Astrocyte (in vitro differentiated cells and primary cell): ENCODE data around the gene UBR4. TPM values are rescaled to one million over a fixed set of nuclear protein-coding genes. Genes with fewer than 3 reads are reported as not detected.

Source experiments
- DNase-seq: peaks from one replicate; pipeline ENCODE4 v3.0.0-alpha.2; 2010; ENCODE audit warnings: low read depth
- FAIRE-seq: peaks from 2 replicates; lab custom pipeline; 2011; peaks lifted over from hg19 to GRCh38; lab: Jason Lieb, UNC
- H2AFZ ChIP-seq: 2 replicates; pipeline ENCODE4 v1.6.0; 2012; ENCODE audit warnings: low read depth, low read length, inconsistent platforms
- H3K27ac ChIP-seq: 2 replicates; pipeline ENCODE4 v1.5.1; 2011; ENCODE audit warnings: low read depth, low read length, inconsistent platforms
- H3K27me3 ChIP-seq: 2 replicates; pipeline ENCODE4 v1.6.0; 2011; ENCODE audit warnings: low read length, inconsistent platforms; ENCODE audit not compliant: insufficient read depth
- H3K36me3 ChIP-seq: 2 replicates; pipeline ENCODE4 v1.5.1; 2011; ENCODE audit warnings: low read length, inconsistent platforms; ENCODE audit not compliant: insufficient read depth
- H3K4me1 ChIP-seq: 2 replicates; pipeline ENCODE4 v1.5.1; 2011; ENCODE audit warnings: low read length, inconsistent platforms; ENCODE audit not compliant: insufficient read depth
- H3K4me2 ChIP-seq: 2 replicates; pipeline ENCODE4 v1.6.0; 2012; ENCODE audit warnings: low read length, inconsistent platforms
- H3K4me3 ChIP-seq: 2 replicates; pipeline ENCODE4 v1.5.1; 2011; ENCODE audit warnings: low read depth, mild to moderate bottlenecking, low read length, inconsistent platforms; ENCODE audit not compliant: insufficient read depth
- H3K79me2 ChIP-seq: 2 replicates; pipeline ENCODE4 v1.6.0; 2012; ENCODE audit warnings: mild to moderate bottlenecking, low read length, inconsistent platforms; ENCODE audit not compliant: insufficient read depth
- H3K9ac ChIP-seq: 2 replicates; pipeline ENCODE4 v1.6.0; 2012; ENCODE audit warnings: mild to moderate bottlenecking, low read length, inconsistent platforms
- H3K9me3 ChIP-seq: 2 replicates; pipeline ENCODE4 v1.5.1; 2012; ENCODE audit warnings: low read depth, mild to moderate bottlenecking, low read length, inconsistent platforms; ENCODE audit not compliant: insufficient read depth
- H4K20me1 ChIP-seq: 2 replicates; pipeline ENCODE4 v1.6.0; 2012; ENCODE audit warnings: low read length, inconsistent platforms; ENCODE audit not compliant: insufficient read depth
- H3K27ac Mint-ChIP-seq: one replicate; pipeline ENCODE4 v1.8.0; 2021; ENCODE audit warnings: mild to moderate bottlenecking, mixed read lengths; ENCODE audit not compliant: unreplicated experiment
- H3K27me3 Mint-ChIP-seq: one replicate; pipeline ENCODE4 v1.8.0; 2021; ENCODE audit warnings: low read depth, mixed read lengths; ENCODE audit not compliant: unreplicated experiment
- H3K36me3 Mint-ChIP-seq: one replicate; pipeline ENCODE4 v1.8.0; 2021; ENCODE audit warnings: low read depth, mixed read lengths; ENCODE audit not compliant: unreplicated experiment
- H3K4me1 Mint-ChIP-seq: one replicate; pipeline ENCODE4 v1.8.0; 2021; ENCODE audit warnings: low read depth, mixed read lengths; ENCODE audit not compliant: unreplicated experiment
- H3K4me3 Mint-ChIP-seq: one replicate; pipeline ENCODE4 v1.8.0; 2021; ENCODE audit warnings: mild to moderate bottlenecking, moderate library complexity, mixed read lengths; ENCODE audit not compliant: unreplicated experiment
- H3K9me3 Mint-ChIP-seq: one replicate; pipeline ENCODE4 v1.8.0; 2021; ENCODE audit warnings: mild to moderate bottlenecking, mixed read lengths; ENCODE audit not compliant: unreplicated experiment
- CTCF ChIP-seq: IDR thresholded peaks from 2 replicates; pipeline ENCODE4 v1.5.1; 2011; ENCODE audit warnings: low read depth, mild to moderate bottlenecking, inconsistent platforms, low read length, moderate library complexity; ENCODE audit not compliant: insufficient read depth
- EZH2 ChIP-seq: IDR thresholded peaks from 2 replicates; pipeline ENCODE4 v1.6.1; 2012; ENCODE audit warnings: mild to moderate bottlenecking, low read length, inconsistent platforms; ENCODE audit not compliant: insufficient read depth
- total RNA-seq: library from RNA; stranded (reverse); gene quantifications from 2 replicates; pipeline ENCODE4 v1.2.1, GENCODE V29; 2021

Gene UBR4
- total RNA-seq, 1 donor from 2014 or later, result 153 TPM

GRCh38 chr1:19254416-19254815, 44.4 kb upstream of the UBR4 start:
- FAIRE-seq (no peak), DNase-seq (no peak)
- peaks cover 21% of the 10 kb centered on the region for H3K36me3 Mint-ChIP-seq
- Histone ChIP-seq H3K36me3 (peaks cover 14% of the 10 kb centered on the region), H3K9ac (peak overlapping the region; percentile 10), H3K9me3 (no peaks in the 10 kb centered on the region), H3K4me2 (no peak overlapping the region), H3K79me2 (peaks cover 66% of the 10 kb centered on the region), H3K4me3 (no peak overlapping the region), H3K4me1 (peaks cover 24% of the 10 kb centered on the region), H3K27me3 (no peaks in the 10 kb centered on the region), H4K20me1 (peaks cover 34% of the 10 kb centered on the region), H2AFZ (no peak overlapping the region), H3K27ac (no peak overlapping the region)
- H3K27ac Mint-ChIP-seq, result no peak overlapping the region
- no peaks in the 10 kb centered on the region for H3K27me3 Mint-ChIP-seq
- TF ChIP-seq CTCF, result no peak
- TF ChIP-seq EZH2, result no peak
- no peaks in the 10 kb centered on the region for H3K9me3 Mint-ChIP-seq
- peaks cover 19% of the 10 kb centered on the region for H3K4me1 Mint-ChIP-seq
- no peak overlapping the region for H3K4me3 Mint-ChIP-seq

GRCh38 chr1:19251305-19252196, 41.5 kb upstream of the UBR4 start, which contains the start of the genes EMC1 and MRTO4:
Gene EMC1 (minus strand): TSS chr1:19251524. CDS start chr1:19251509, 15 bp downstream.
Gene MRTO4 (plus strand): TSS chr1:19251805. CDS start chr1:19251836, 31 bp downstream.
- Histone ChIP-seq H3K79me2 (peaks cover 94% of the 10 kb centered on the region), H4K20me1 (peaks cover 45% of the 10 kb centered on the region), H3K9me3 (no peaks in the 10 kb centered on the region), H2AFZ (peak within 1 kb of the TSS; percentile 93), H3K27ac (peak within 1 kb of the TSS; percentile 97), H3K36me3 (peaks cover 10% of the 10 kb centered on the region), H3K4me2 (peak within 1 kb of the TSS; percentile 90), H3K4me1 (peaks cover 24% of the 10 kb centered on the region), H3K9ac (peak within 1 kb of the TSS; percentile 96), H3K27me3 (no peaks in the 10 kb centered on the region), H3K4me3 (peak within 1 kb of the TSS; percentile 99)
- H3K4me1 Mint-ChIP-seq, result peaks cover 19% of the 10 kb centered on the region
- FAIRE-seq (no peak), DNase-seq (peak; percentile 56)
- peak within 1 kb of the TSS; percentile 97 for H3K4me3 Mint-ChIP-seq
- no peak for TF ChIP-seq CTCF
- TF ChIP-seq EZH2, result no peak
- no peaks in the 10 kb centered on the region for H3K9me3 Mint-ChIP-seq
- no peaks in the 10 kb centered on the region for H3K27me3 Mint-ChIP-seq
- H3K27ac Mint-ChIP-seq, result peak within 1 kb of the TSS; percentile 97
- peaks cover 7% of the 10 kb centered on the region for H3K36me3 Mint-ChIP-seq
